ENCODE measurements around the gene CRTAC1. TPM values are rescaled to one million over a fixed set of nuclear protein-coding genes. Genes with fewer than 3 reads are reported as not detected.

Gene CRTAC1
- total and polyA plus RNA-seq, 2 donors (not counting 3 experiments of a cell fraction or from before 2014, with no cell fraction given) = 1.4 to 3.0 TPM

DNA sequence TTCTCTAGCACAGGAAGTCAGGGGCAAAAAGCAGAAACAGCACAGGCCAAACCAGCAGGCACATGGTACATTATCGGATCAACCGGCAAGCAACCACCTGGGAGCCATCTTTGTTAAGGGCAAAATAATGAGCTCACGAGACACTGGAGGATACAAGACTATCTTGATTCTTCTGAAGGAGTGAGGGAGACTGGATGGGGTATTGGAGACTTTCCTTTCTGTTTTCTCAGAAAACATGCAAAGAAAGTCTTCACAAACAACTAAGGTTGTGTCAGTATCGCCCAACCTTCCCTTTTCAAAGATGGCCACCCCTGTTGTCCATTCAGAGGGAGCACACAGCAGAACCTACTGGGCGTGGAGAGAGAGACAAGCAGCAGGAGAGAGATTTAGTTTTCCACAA, 151.2 kb downstream of the CRTAC1 start:
- POLR2A ChIA-PET = no interaction called here
- Histone ChIP-seq H3K36me3 (ENCODE audit: control insufficient read depth in 2 of 2, extremely low read depth in 1 of 2, insufficient read depth in 2 of 2, low read length in 2 of 2) (no peaks in the 10 kb centered on the region), H4K20me1 (replicated peaks; ENCODE audit: control insufficient read depth, extremely low read depth, insufficient read depth, low read length) (no peaks in the 10 kb centered on the region), H2AFZ (ENCODE audit: low read depth, low read length) (no peak overlapping the region), H3K27ac (ENCODE audit: insufficient read depth, low read depth, low read length) (no peak overlapping the region), H3K9me1 (replicated peaks; ENCODE audit: control insufficient read depth, extremely low read depth, insufficient read depth, low read length) (no peaks in the 10 kb centered on the region), H3K4me2 (ENCODE audit: insufficient read depth, low read length) (no peak overlapping the region), H3K9me3 (replicated peaks; ENCODE audit: control insufficient read depth, insufficient read depth, low read length) (no peaks in the 10 kb centered on the region), H3K79me2 (ENCODE audit: control insufficient read depth, insufficient read depth, low read length) (no peaks in the 10 kb centered on the region), H3K4me3 (replicated peaks in 1 of 3; ENCODE audit: insufficient read depth in 1 of 3, low read depth in 1 of 3, low read length in 3 of 3) (no peak overlapping the region), H3K27me3 (ENCODE audit: control insufficient read depth in 2 of 2, insufficient read depth in 2 of 2, low read length in 2 of 2) (no peaks in the 10 kb centered on the region), H3K9ac (replicated peaks; ENCODE audit: extremely low read depth, insufficient read depth, low read length) (no peak overlapping the region), H3K4me1 (ENCODE audit: control insufficient read depth, extremely low read depth, insufficient read depth, low read length) (peaks cover 9% of the 10 kb centered on the region)
- no peak for DNase-seq (ENCODE audit: low read depth, low spot score)
- CTCF ChIA-PET = no interaction called here
- no peak for TF ChIP-seq POLR2AphosphoS5 (IDR thresholded peaks at IDR 0.05; ENCODE audit: insufficient read depth, low read depth, low read length)
- no peak for TF ChIP-seq POLR2A (IDR thresholded peaks at IDR 0.05; ENCODE audit: low read depth, low read length)
- TF ChIP-seq JUN (IDR thresholded peaks at IDR 0.05; ENCODE audit: borderline replicate concordance, insufficient read depth, insufficient read length, low read depth) = no peak
- no peak for TF ChIP-seq EZH2 (IDR thresholded peaks at IDR 0.05; ENCODE audit: borderline replicate concordance, low read depth, low read length, severe bottlenecking)
- TF ChIP-seq, protein P1, sequence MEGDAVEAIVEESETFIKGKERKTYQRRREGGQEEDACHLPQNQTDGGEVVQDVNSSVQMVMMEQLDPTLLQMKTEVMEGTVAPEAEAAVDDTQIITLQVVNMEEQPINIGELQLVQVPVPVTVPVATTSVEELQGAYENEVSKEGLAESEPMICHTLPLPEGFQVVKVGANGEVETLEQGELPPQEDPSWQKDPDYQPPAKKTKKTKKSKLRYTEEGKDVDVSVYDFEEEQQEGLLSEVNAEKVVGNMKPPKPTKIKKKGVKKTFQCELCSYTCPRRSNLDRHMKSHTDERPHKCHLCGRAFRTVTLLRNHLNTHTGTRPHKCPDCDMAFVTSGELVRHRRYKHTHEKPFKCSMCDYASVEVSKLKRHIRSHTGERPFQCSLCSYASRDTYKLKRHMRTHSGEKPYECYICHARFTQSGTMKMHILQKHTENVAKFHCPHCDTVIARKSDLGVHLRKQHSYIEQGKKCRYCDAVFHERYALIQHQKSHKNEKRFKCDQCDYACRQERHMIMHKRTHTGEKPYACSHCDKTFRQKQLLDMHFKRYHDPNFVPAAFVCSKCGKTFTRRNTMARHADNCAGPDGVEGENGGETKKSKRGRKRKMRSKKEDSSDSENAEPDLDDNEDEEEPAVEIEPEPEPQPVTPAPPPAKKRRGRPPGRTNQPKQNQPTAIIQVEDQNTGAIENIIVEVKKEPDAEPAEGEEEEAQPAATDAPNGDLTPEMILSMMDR (IDR thresholded peaks at IDR 0.05; ENCODE audit: extremely low read depth in 1 of 2, insufficient read depth in 1 of 2, low read depth in 1 of 2, low read length in 2 of 2) = no peak
- TF ChIP-seq GATA2 (IDR thresholded peaks at IDR 0.05; ENCODE audit: insufficient read depth, insufficient read length, low read depth, low read length) = no peak
- TF ChIP-seq MYC (IDR thresholded peaks at IDR 0.05; ENCODE audit: low read depth, low read length) = no peak
- no peak for TF ChIP-seq MAX (IDR thresholded peaks at IDR 0.05; ENCODE audit: insufficient read depth, insufficient read length)
- no peak for TF ChIP-seq FOS (IDR thresholded peaks at IDR 0.05; ENCODE audit: borderline replicate concordance, insufficient read depth, low read length)
- FAIRE-seq = no peak
- BruUV-seq (replicated peaks) = no TSS peak
- intact Hi-C loops (cut with micrococcal nuclease) = no loop called here
- dilution Hi-C loops (cut with MboI; ENCODE audit: extremely low pct_ligation_motif_present, low sequenced_read_pairs) = no loop called here
